ENCODE results near the gene MARK4.
"Not testable (repeated sequence)": the region's sequence is repeated elsewhere in the genome, so short reads cannot be mapped to it uniquely, and the experiment has no call there.

The MARK4 gene

GRCh38 chr19:45305421-45305820 lies 54.4 kb downstream of the MARK4 start:
- DNase-seq (ENCODE audit: low spot score) = no peak

- DNase-seq (ENCODE audit: low spot score) = no peak
Measured at GRCh38 chr19:45306040-45306439, 55.0 kb downstream of the MARK4 start.

- DNase-seq (ENCODE audit: low spot score) = no peak
Measured at GRCh38 chr19:45306518-45307027, 55.5 kb downstream of the MARK4 start.

GRCh38 chr19:45307361-45307760 lies 56.3 kb downstream of the MARK4 start:
- no peak for DNase-seq (ENCODE audit: low spot score)

GRCh38 chr19:45309322-45309721 lies 58.3 kb downstream of the MARK4 start:
- not testable (repeated sequence) for DNase-seq (ENCODE audit: low spot score)

GRCh38 chr19:45311621-45312020 lies 60.5 kb downstream of the MARK4 start:
- no peak for DNase-seq (ENCODE audit: low spot score)

GRCh38 chr19:45312285-45312684 lies 61.2 kb downstream of the MARK4 start:
- DNase-seq (ENCODE audit: low spot score) = not testable (repeated sequence)

- DNase-seq (ENCODE audit: low spot score) = no peak
Measured at GRCh38 chr19:45314708-45315245, 63.7 kb downstream of the MARK4 start.

GRCh38 chr19:45315304-45315703 lies 64.2 kb downstream of the MARK4 start:
- DNase-seq (ENCODE audit: low spot score) = no peak

GRCh38 chr19:45320997-45321775 lies 70.1 kb downstream of the MARK4 start:
- no peak for DNase-seq (ENCODE audit: low spot score)

GRCh38 chr19:45321848-45322247 lies 70.8 kb downstream of the MARK4 start:
- no peak for DNase-seq (ENCODE audit: low spot score)

- no peak for DNase-seq (ENCODE audit: low spot score)
Measured at GRCh38 chr19:45322311-45322710, 71.2 kb downstream of the MARK4 start.

GRCh38 chr19:45322744-45323281 lies 71.7 kb downstream of the MARK4 start, which contains the start of gene CKM:
CKM (minus strand) TSS chr19:45322875; CDS start chr19:45319713, 3,162 bp downstream.
- no peak for DNase-seq (ENCODE audit: low spot score)

GRCh38 chr19:45323671-45324081 lies 72.6 kb downstream of the MARK4 start:
- DNase-seq (ENCODE audit: low spot score) = no peak

- DNase-seq (ENCODE audit: low spot score) = no peak
Measured at GRCh38 chr19:45324349-45324907, 73.4 kb downstream of the MARK4 start.

GRCh38 chr19:45327404-45328143 lies 76.5 kb downstream of the MARK4 start:
- no peak for DNase-seq (ENCODE audit: low spot score)

- no peak for DNase-seq (ENCODE audit: low spot score)
Measured at GRCh38 chr19:45331411-45331810, 80.3 kb downstream of the MARK4 start.

- no peak for DNase-seq (ENCODE audit: low spot score)
Measured at GRCh38 chr19:45333609-45334303, 82.7 kb downstream of the MARK4 start.

- DNase-seq (ENCODE audit: low spot score) = not testable (repeated sequence)
Measured at GRCh38 chr19:45334881-45335280, 83.8 kb downstream of the MARK4 start.

- no peak for DNase-seq (ENCODE audit: low spot score)
Measured at GRCh38 chr19:45336696-45337251, 85.7 kb downstream of the MARK4 start.

- no peak for DNase-seq (ENCODE audit: low spot score)
Measured at GRCh38 chr19:45339629-45340028, 88.6 kb downstream of the MARK4 start.
